Left ventricle myocardium superior (tissue), 1 donor: ENCODE data around the gene MS4A8. TPM values are rescaled to one million over a fixed set of nuclear protein-coding genes. Genes with fewer than 3 reads are reported as not detected.
"Not testable (repeated sequence)": the region's sequence is repeated elsewhere in the genome, so short reads cannot be mapped to it uniquely, and the experiment has no call there.

Experiments
- ATAC-seq: fragments of 200-7000 bp; cut with Tn5 transposase; one replicate; pipeline ENCODE4 v1.9.1; 2020; ENCODE audit warnings: mild to moderate bottlenecking, moderate library complexity
- DNase-seq: peaks from one replicate; pipeline ENCODE4 v3.0.0-alpha.2; 2020
- intact Hi-C: fragments of 100-400 bp; cut with micrococcal nuclease; formaldehyde crosslinking; loops from one replicate; pipeline ENCODE4 v1.11.0; 2022
- total RNA-seq: library from RNA; stranded (reverse); fragmentation: NEBNext Ultra II Directional; extraction: Animal tissue kit (Norgen Biotek cat#: 25700); gene quantifications from one replicate; pipeline ENCODE4 v1.2.1, GENCODE V29; 2021
- donor health status: DM: no; HTN: yes; CAD: no; lungs with severe emphysema.

Gene MS4A8
- total RNA-seq, 1 donor from 2014 or later = not detected

GRCh38 chr11:60759438-60760225 is 60.2 kb downstream of the MS4A8 start:
- intact Hi-C loops, ATAC-seq, DNase-seq: not testable (repeated sequence)

DNA sequence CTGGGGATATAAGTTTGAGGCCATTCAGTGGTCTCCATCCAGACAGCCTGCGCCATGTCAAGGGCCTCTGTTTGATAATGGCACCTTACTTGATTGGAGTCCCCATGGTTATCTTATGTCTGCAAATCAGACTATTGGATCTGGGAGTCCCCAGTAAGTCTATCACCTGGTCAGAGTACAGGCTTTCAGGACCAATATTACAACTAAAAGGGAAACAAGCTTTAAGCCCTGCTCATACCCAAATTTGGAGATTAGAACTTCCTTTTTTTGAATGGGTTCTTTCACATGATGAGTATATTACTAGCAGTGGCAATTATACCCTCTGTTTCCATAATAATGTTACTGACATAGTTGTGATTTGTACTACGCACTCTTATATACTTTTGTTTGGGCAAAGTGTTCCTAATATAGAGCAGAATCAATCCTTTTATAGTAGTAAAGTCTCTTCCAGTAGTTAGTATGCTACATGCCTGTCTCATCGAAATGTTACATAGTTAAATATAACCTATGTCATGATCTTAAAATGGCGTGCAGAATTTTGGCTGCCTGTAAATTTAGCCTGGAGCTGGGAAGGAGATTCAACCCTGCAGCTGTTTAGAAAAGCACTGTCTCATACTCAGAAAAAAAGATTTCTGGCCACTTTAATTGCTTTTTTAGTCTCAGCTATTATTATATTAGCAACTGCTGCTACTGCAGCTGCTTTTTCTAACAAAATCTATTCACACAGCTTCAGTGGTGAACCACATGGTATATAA is 62.2 kb downstream of the MS4A8 start:
- intact Hi-C loops = no loop called here
- DNase-seq (no peak), ATAC-seq (no peak)

DNA sequence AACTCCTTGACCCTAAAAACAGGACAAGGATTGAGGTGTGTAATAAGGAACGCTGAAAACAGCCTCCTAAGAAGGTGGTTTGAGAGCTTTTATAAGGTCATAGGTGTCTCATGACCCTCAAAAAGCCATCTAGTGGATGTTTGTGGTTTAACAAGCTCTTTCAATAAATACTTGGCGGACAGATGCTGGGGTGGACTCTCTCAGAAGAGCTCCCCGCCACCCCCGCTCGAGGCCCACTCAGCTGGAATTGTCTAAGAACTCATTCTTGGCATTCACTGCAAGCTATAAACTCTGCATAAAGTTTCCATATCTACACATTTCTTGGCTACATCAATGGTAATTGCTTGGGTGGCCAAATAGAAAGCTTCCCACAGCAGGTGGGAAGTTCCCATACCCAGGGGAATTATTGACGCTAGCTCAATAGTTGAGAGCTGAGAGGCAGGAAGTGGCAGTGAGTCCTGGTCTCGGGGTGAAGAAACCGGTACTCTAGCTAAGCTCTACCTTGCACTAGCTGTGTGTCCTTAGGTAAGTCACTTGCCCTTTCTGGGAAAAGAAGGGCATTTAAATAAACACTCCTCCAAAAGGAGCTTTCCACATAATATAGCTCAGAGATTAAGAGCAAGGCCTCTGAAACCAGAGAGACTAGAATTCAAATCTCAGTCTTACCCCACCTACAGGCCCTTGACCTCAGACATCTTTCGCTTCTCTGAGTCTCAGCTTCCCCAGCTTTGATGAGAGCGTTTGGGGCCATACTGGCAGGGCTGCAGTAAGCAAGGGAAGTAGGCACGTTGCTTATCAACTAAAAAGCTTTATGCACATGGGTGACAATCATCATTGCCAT is 63.7 kb downstream of the MS4A8 start:
- intact Hi-C loops = no loop called here
- ATAC-seq (no peak), DNase-seq (no peak)

GRCh38 chr11:60763692-60764369 is 64.4 kb downstream of the MS4A8 start:
- intact Hi-C loops = no loop called here
- DNase-seq = no peak
- ATAC-seq = no peak

DNA sequence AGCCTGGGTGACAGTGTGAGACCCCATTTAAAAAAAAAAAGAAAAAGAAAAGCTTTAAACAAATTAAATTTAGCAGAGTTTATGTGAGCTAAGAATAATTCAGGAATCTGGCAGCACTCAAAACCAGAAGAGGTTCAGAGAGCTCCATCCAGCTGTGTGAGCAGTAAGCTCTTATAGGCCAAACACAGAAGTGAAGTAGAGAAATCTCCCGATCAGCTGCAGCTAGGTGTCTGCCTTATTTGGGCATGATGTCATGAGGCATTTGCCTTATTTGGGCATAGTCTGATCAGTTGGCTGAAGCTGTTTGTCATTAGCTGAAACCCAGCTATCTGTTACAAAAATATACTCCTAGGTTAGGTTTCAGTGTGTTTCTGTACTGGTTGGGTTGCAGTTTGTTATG is 65.5 kb downstream of the MS4A8 start:
- ATAC-seq = no peak
- intact Hi-C loops = no loop called here

GRCh38 chr11:60765355-60765754 is 65.9 kb downstream of the MS4A8 start:
- ATAC-seq = no peak
- no peak for DNase-seq
- intact Hi-C loops = no loop called here

More for the DNA sequence above, 65.5 kb downstream of the MS4A8 start:
- no peak for DNase-seq

Other genes starting within 250 kb of the MS4A8 start
- not detected for gene MS4A1, start 243.8 kb upstream of the MS4A8 start, total RNA-seq
- gene MS4A12, start 206.8 kb upstream of the MS4A8 start, total RNA-seq = not detected
- not detected for gene MS4A13, start 184.2 kb upstream of the MS4A8 start, total RNA-seq
- not detected for gene MS4A18, start 25.1 kb downstream of the MS4A8 start, total RNA-seq
- gene MS4A15, start 57.3 kb downstream of the MS4A8 start, total RNA-seq = not detected
- not detected for gene MS4A10, start 85.7 kb downstream of the MS4A8 start, total RNA-seq
- 9.7 TPM for gene CCDC86, start 142.5 kb downstream of the MS4A8 start, total RNA-seq
- gene PTGDR2, start 156.3 kb downstream of the MS4A8 start, total RNA-seq = 3.1 TPM
- not detected for gene ZP1, start 167.9 kb downstream of the MS4A8 start, total RNA-seq
- gene PRPF19, start 207.0 kb downstream of the MS4A8 start, total RNA-seq = 41.5 TPM
- gene TMEM109, start 214.5 kb downstream of the MS4A8 start, total RNA-seq = 97.0 TPM
- gene TMEM132A, start 224.8 kb downstream of the MS4A8 start, total RNA-seq = 5.9 TPM